Measurements from ENCODE around the gene CIROP.
"Not testable (repeated sequence)": the region's sequence is repeated elsewhere in the genome, so short reads cannot be mapped to it uniquely, and the experiment has no call there.

CIROP gene

GRCh38 chr14:23114669-23115038 lies 9.9 kb upstream of the CIROP start:
- no peak for DNase-seq (ENCODE audit: low spot score)

- no peak for DNase-seq (ENCODE audit: low spot score)
Measured at GRCh38 chr14:23114120-23114458, 9.3 kb upstream of the CIROP start.

- no peak for DNase-seq (ENCODE audit: low spot score)
Measured at GRCh38 chr14:23113431-23114119, 8.8 kb upstream of the CIROP start.

- DNase-seq (ENCODE audit: low spot score) = no peak
Measured at GRCh38 chr14:23112359-23113178, 7.8 kb upstream of the CIROP start.

- no peak for DNase-seq (ENCODE audit: low spot score)
Measured at GRCh38 chr14:23110579-23111365, 6.0 kb upstream of the CIROP start.

- no peak for DNase-seq (ENCODE audit: low spot score)
Measured at GRCh38 chr14:23109769-23110168, 5.0 kb upstream of the CIROP start.

- not testable (repeated sequence) for DNase-seq (ENCODE audit: low spot score)
Measured at GRCh38 chr14:23108169-23108568, 3.4 kb upstream of the CIROP start.

GRCh38 chr14:23107620-23108019 lies 2.8 kb upstream of the CIROP start:
- not testable (repeated sequence) for DNase-seq (ENCODE audit: low spot score)

GRCh38 chr14:23106747-23107045 lies 1.9 kb upstream of the CIROP start:
- no peak for DNase-seq (ENCODE audit: low spot score)

- no peak for DNase-seq (ENCODE audit: low spot score)
Measured at GRCh38 chr14:23105348-23105824, 597 bp upstream of the CIROP start.

- no peak for DNase-seq (ENCODE audit: low spot score)
Measured at GRCh38 chr14:23104070-23104590, 659 bp downstream of the CIROP start.

- no peak for DNase-seq (ENCODE audit: low spot score)
Measured at GRCh38 chr14:23103581-23103980, 1.2 kb downstream of the CIROP start.

- DNase-seq (ENCODE audit: low spot score) = peak; percentile 39
Measured at GRCh38 chr14:23102801-23103200, 2.0 kb downstream of the CIROP start.

- no peak for DNase-seq (ENCODE audit: low spot score)
Measured at GRCh38 chr14:23101986-23102625, 2.7 kb downstream of the CIROP start.

- DNase-seq (ENCODE audit: low spot score) = no peak
Measured at GRCh38 chr14:23101213-23101970, 3.4 kb downstream of the CIROP start.

GRCh38 chr14:23099212-23099861 lies 5.5 kb downstream of the CIROP start:
- no peak for DNase-seq (ENCODE audit: low spot score)

GRCh38 chr14:23097786-23098185 lies 7.0 kb downstream of the CIROP start:
- no peak for DNase-seq (ENCODE audit: low spot score)

- peak; percentile 99 for DNase-seq (ENCODE audit: low spot score)
Measured at GRCh38 chr14:23095196-23096108, 9.3 kb downstream of the CIROP start, which contains the start of gene C14orf119. C14orf119 (plus strand) TSS chr14:23095505; CDS start chr14:23097659, 2,154 bp downstream.

GRCh38 chr14:23094666-23095195 lies 10.1 kb downstream of the CIROP start, which contains the start of gene ACIN1:
ACIN1 (minus strand) TSS chr14:23095136; CDS start chr14:23095112, 24 bp downstream.
- peak; percentile 89 for DNase-seq (ENCODE audit: low spot score)

Measured in Ammon's horn (tissue), 1 donor.